Activated naive CD8-positive, alpha-beta T cell (primary cell): Measurements from ENCODE around the gene CCDC51.

Source experiments
- H3K27ac Mint-ChIP-seq: one replicate; pipeline ENCODE4 v1.8.0; 2021; ENCODE audit warnings: mixed read lengths
- H3K27me3 Mint-ChIP-seq: one replicate; pipeline ENCODE4 v1.8.0; 2021; ENCODE audit warnings: mixed read lengths
- H3K36me3 Mint-ChIP-seq: one replicate; pipeline ENCODE4 v1.8.0; 2021; ENCODE audit warnings: mixed read lengths
- H3K4me1 Mint-ChIP-seq: one replicate; pipeline ENCODE4 v1.8.0; 2021; ENCODE audit warnings: low read depth, mixed read lengths
- H3K4me3 Mint-ChIP-seq: one replicate; pipeline ENCODE4 v1.8.0; 2021; ENCODE audit warnings: mild to moderate bottlenecking, mixed read lengths
- H3K9me3 Mint-ChIP-seq: one replicate; pipeline ENCODE4 v1.8.0; 2021; ENCODE audit warnings: low read depth, mixed read lengths

CCDC51 gene

DNA sequence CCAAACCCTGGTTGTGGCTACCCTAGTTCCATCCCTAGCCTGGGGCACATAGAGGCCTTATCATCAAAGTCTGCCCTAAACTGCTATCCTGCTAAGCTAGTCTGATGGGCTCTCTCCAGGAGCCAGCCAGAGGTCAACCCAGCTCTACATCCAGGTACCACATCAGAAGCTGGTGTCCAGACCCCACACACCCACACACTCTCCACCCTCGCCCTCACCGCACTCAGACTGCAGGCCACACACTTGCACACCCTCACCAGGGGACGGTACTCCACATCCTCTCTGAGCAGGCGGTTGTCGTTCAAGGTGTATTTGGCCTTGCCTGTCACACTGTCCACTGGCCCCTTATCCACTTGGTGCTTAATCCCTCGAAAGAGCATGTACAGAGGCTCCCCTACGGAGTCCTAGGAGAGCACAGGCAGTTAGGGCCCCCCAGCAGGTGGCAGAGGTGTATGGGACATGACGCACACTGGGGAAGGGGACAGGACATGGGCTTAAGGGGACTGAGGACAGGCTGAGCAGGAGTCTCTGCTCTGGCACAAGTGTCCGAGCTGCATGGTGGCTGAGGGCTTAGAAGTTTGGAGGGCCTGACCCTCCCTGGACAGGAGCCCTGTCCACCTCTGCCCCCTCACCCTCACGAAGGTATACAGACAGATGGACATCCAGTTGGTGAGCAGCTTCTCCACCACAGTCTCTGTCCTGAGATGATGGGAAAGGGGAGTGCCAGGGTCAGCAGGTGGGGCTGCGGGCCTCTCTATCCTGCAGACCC lies 28.1 kb downstream of the CCDC51 start:
- Mint-ChIP-seq H3K9me3 (no peaks in the 10 kb centered on the region), H3K4me3 (no peak overlapping the region), H3K36me3 (no peaks in the 10 kb centered on the region), H3K27me3 (no peaks in the 10 kb centered on the region), H3K4me1 (no peaks in the 10 kb centered on the region), H3K27ac (no peak overlapping the region)

DNA sequence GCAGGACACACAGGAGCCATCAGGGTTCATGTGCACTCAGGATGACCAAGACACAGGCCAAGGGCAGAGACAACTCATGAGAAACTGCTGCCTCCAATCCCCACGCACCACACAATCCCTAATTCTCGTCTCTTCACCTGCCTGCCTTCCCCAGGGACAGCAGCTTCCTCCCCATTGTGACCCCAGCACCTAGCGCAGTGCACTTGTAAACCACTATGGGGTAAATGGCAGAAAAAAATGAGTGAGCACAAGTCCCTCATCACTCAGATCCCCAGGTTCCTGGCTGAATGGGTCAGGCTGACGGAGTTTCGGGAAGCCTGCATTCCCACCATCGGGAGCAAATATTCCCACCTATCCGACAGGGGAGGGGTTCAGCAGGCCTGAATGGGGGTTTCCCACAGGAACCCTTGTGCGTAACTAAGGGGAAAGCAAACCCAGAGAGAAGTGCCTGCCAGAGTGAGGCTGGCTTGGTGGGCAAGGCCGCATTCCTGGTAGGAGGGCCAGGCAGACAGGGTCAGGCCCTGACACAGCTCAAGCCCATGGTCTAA lies 28.8 kb downstream of the CCDC51 start:
- Mint-ChIP-seq H3K4me1 (no peaks in the 10 kb centered on the region), H3K36me3 (no peaks in the 10 kb centered on the region), H3K4me3 (no peak overlapping the region), H3K27me3 (no peaks in the 10 kb centered on the region), H3K9me3 (no peaks in the 10 kb centered on the region), H3K27ac (no peak overlapping the region)

DNA sequence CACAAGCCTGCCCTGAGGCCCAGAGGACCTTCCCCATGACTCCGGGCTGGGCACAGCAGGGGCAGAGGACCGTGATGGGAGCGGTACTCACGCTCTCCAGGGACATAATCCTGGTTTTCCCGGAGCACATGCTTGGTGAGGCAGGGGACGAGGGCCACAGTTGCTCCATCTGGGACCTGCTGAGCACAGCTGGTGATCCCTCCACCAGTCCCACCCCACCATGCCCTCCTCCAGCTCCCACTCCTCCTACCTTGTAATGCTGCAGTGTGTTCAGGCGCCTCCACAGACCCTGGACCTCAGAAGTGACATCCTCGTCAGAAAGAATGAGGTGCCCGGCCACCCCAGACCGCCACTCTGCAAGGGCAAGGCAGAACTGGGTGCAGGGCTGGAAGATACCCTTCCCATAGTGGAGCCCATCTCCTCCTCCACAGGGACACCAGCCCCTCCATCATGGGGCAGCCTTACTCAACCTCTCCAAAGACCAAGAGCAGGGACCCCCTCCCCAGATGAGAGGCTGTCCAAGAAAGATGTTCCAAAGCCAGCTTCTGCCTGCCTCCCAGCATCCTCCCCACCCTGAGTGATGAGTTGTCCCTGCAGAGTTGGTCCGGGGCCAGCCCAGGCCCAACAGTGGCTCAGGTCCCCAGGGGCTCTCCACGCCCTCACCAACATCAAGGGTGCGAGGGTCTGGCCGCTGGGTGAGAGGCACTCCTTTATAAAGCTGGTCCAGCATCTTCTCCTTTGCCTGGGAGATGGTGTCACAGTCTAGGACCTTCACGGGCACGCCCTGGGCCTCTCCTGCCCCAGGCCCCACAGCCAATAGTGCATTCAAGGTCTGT lies 29.5 kb downstream of the CCDC51 start:
- H3K27ac Mint-ChIP-seq: no peak overlapping the region
- H3K36me3 Mint-ChIP-seq: no peaks in the 10 kb centered on the region
- H3K27me3 Mint-ChIP-seq: no peaks in the 10 kb centered on the region
- no peaks in the 10 kb centered on the region for H3K4me1 Mint-ChIP-seq
- no peak overlapping the region for H3K4me3 Mint-ChIP-seq
- H3K9me3 Mint-ChIP-seq: no peaks in the 10 kb centered on the region

DNA sequence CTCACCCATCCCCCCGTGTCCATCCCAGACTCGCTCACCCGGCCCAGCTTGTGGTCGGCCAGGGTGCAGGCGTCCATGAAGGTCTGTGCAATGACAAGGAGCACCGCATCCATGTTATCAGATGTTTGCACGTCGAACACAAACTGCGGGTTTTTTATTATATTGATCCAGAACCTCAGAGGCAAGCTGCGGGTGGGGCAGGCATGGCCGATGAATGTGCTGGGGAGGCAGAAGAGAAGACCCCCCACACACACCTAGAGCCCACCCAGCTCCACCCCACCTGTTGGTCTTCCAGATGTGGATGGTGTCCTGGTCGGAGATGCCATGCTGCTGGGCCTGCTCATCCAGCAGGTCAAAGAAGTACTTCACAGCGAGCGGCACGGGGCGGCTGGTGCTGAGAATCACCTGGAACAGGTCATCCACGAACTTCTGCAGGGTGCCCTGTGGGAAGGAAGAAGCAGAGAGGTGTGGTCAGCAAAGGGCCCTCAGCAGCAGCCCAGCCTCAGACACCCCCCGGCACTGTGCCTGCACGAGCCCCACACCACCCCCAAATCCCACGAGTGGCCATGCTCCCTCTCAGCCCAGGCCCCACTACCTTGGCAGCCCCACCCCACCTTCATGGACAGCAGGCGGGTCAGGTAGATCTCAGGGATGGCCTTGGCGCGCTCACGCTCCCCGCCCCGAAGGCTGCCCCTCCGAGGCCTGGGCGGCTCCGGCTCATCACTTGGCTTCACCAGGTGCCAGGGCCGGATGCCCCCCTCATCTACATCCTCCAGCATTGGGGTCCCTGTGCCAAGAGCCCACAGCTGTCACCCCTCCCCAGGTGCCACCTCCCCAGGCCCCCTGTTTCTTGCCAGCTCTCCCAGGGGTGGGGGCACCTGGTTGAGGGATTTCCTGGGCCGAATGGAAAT lies 30.4 kb downstream of the CCDC51 start:
- Mint-ChIP-seq H3K9me3 (no peaks in the 10 kb centered on the region), H3K27me3 (no peaks in the 10 kb centered on the region), H3K27ac (no peak overlapping the region), H3K4me3 (no peak overlapping the region), H3K4me1 (no peaks in the 10 kb centered on the region), H3K36me3 (no peaks in the 10 kb centered on the region)

DNA sequence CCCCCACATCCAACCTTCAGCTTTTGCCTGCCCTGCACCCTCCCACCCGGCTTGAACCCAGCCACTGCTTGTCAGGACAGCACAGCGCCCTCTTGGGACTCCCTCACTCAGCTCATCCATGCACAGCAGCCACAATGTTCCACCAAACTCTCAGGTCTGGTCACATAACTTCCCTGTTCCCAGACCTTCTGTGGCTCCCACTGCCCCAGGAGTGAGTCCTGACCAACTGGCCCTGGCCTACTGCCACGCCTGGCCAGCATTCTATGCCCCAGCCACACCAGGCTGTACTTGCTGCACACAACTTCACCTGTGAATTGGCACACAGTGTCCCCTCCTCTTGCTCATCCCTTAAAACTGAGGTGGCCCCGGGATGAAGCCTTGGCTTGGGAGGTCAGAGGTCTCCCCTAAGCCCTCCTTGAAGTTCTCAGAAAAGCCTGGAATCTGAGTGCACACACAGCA lies 31.1 kb downstream of the CCDC51 start:
- Mint-ChIP-seq H3K4me3 (no peak overlapping the region), H3K27ac (no peak overlapping the region), H3K9me3 (no peaks in the 10 kb centered on the region), H3K27me3 (no peaks in the 10 kb centered on the region), H3K4me1 (no peaks in the 10 kb centered on the region), H3K36me3 (no peaks in the 10 kb centered on the region)

DNA sequence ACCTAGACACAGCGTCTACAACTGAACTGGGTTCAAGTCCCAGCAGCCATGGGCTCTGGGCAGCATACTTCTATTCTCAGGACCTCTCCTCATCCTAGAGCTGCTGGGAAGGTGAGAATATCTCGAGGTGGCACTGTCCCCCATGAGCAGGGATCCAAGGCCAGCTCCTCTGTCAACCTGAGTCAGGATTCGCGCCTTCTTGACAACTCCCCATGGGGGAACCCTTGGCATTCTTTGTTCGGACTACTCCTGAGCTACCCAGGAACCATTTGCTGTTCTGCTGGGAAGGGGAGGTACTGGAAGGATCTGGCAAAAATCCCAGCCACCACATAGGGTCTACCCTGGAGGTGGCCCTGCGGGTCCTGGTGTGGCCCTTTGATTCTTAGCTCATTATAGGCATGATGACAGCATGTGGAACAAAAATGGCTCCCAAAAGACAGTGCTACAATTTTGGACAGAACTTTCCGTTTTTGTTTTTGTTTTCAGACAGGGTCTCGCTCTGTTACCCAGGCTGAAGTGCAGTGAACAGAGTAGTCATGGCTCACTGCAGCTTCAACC lies 32.3 kb downstream of the CCDC51 start:
- no peaks in the 10 kb centered on the region for H3K27me3 Mint-ChIP-seq
- H3K36me3 Mint-ChIP-seq: no peaks in the 10 kb centered on the region

DNA sequence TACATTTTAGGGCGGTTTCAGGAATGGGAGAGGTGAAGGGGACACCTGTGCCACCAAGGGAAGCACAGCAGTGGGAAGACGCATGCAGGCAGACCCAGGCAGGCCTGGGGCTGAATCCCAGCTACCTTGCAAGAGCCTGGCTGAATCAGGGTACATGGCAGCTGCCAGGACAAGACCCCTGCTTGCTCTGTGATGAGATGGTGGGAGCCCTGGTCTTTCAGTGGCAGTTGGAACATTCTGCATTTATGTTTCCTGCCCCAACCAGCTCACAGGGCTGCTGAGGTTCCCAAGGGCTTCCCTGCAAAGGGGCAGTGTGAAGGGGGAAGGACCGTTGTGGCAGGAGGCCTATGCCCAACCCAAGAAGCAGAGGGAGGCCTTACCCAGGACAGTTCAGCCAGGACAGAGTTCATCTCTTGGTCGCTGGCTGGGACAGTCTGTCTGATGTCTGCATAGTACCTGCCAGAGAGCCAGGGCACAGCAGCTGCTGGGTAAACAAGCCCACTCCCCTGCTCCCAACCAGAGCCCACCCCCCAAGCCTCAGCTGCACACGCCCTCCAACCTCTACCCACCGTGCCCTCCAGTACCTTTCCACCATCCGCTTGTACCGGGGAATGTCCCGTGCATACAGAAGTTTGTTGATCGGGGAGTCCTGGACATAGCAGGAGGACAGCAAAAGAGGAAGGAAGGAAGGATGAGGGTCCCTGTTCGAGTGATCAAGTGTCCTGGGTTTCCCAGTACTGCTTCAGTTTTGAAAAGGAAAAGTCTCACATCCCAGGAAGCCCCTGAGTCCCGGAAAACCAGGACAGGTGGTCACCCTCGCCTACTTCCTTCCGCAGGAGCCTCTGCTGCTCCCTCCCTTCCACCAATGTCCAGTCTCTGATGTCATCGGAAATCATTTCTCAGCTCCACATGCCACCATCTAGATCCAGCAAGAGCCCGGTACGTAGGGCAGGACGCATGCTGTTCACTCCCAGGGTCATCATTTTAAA lies 33.2 kb downstream of the CCDC51 start:
- Mint-ChIP-seq H3K27me3 (no peaks in the 10 kb centered on the region), H3K9me3 (no peaks in the 10 kb centered on the region), H3K4me3 (no peak overlapping the region), H3K36me3 (no peaks in the 10 kb centered on the region), H3K27ac (no peak overlapping the region), H3K4me1 (no peaks in the 10 kb centered on the region)

More for the DNA sequence above, 32.3 kb downstream of the CCDC51 start:
- Mint-ChIP-seq H3K4me3 (no peak overlapping the region), H3K27ac (no peak overlapping the region), H3K4me1 (no peaks in the 10 kb centered on the region), H3K9me3 (no peaks in the 10 kb centered on the region)

DNA sequence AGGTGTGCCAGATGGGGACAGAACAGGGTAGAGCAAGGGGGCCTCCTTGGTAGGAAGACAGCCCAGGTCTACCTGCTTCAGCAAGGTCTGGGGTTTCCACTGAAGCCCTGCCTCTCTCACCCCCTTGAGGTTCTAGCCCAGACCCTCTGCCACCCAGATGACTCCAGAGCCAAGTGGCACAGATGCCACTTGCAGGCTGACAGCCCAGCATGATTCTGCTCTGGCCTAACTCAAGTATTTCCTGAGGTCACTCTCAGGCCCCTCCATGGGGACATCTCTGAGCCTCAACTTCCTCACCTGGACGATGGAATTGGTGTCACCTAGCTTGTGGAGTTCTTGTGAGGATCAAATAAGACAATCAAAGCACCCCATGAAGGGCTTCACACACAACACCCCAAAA lies 33.9 kb downstream of the CCDC51 start:
- H3K27me3 Mint-ChIP-seq: no peaks in the 10 kb centered on the region
- H3K4me1 Mint-ChIP-seq: no peaks in the 10 kb centered on the region
- H3K9me3 Mint-ChIP-seq: no peaks in the 10 kb centered on the region
- no peaks in the 10 kb centered on the region for H3K36me3 Mint-ChIP-seq
- H3K27ac Mint-ChIP-seq: no peak overlapping the region
- H3K4me3 Mint-ChIP-seq: no peak overlapping the region

DNA sequence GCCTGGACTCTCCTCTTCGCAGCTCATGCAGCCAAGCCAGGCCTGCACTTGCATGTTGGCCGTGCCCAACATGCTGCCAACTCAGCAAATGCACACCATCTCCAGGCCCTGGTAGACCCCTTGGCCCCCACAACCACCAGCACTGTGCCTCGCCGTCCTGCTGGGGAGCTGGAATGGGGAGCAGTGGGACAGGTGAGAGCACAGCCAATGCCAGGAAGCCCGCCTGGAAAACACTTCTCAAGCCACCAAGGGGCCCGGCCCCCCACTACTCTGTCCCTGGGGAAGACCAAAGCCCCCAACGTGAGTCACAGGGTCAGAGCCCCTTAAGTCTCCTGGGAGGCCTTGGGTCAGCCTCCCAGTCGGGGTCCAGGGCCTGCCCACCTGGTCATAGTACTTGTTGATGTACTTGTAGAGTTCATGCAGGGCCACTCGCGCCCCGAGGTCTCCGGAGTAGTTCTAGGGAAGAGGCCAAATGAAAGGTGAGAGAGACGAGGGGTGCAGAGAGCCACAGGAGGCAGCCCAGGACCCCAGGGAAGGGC lies 34.5 kb downstream of the CCDC51 start:
- Mint-ChIP-seq H3K36me3 (no peaks in the 10 kb centered on the region), H3K27me3 (no peaks in the 10 kb centered on the region), H3K4me1 (no peaks in the 10 kb centered on the region), H3K4me3 (no peak overlapping the region), H3K27ac (no peak overlapping the region), H3K9me3 (no peaks in the 10 kb centered on the region)

DNA sequence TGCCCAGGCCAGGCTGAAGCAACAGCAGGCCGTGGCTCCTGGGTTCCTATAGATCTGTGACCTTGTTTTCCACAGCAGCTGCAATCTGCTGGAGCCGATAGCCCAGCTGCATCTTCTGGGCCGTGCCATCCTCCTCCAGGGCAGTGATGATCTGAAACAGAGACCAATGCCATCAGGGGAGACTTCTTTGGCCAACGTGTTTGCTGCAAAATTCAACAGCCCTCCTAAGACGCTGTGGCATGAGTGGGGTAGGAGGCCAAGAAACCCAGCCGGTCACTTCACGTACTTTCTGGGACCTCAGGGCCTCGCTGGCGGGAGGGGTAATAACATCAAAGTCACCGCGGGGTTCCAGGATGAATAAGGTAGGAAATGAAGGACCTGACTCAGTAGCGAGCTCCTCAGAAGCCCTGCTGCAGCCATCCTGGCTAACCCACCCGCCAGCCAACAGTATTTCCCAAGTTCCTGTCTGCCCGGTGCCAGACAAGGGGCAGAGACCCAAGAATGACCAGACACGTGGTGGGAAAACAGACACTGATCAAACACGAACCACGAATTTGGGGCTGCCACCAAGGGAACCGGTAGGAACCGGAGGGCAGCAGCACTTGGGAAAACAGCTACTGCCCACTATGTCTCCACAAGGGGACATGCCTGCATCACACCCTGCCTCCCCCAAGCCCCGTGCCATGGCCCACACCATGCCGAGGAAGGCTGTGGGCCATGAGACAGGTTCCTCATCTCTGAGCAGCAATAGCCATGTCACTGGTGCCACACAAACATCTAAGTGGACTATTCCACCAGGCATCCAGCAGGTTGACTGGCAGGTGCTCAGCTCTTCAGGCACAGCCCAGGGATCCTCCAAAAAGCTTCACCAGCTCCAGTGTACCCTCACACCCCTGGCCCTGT lies 35.2 kb downstream of the CCDC51 start:
- Mint-ChIP-seq H3K4me1 (no peaks in the 10 kb centered on the region), H3K27ac (no peak overlapping the region), H3K27me3 (no peaks in the 10 kb centered on the region), H3K9me3 (no peaks in the 10 kb centered on the region), H3K36me3 (no peaks in the 10 kb centered on the region), H3K4me3 (no peak overlapping the region)

DNA sequence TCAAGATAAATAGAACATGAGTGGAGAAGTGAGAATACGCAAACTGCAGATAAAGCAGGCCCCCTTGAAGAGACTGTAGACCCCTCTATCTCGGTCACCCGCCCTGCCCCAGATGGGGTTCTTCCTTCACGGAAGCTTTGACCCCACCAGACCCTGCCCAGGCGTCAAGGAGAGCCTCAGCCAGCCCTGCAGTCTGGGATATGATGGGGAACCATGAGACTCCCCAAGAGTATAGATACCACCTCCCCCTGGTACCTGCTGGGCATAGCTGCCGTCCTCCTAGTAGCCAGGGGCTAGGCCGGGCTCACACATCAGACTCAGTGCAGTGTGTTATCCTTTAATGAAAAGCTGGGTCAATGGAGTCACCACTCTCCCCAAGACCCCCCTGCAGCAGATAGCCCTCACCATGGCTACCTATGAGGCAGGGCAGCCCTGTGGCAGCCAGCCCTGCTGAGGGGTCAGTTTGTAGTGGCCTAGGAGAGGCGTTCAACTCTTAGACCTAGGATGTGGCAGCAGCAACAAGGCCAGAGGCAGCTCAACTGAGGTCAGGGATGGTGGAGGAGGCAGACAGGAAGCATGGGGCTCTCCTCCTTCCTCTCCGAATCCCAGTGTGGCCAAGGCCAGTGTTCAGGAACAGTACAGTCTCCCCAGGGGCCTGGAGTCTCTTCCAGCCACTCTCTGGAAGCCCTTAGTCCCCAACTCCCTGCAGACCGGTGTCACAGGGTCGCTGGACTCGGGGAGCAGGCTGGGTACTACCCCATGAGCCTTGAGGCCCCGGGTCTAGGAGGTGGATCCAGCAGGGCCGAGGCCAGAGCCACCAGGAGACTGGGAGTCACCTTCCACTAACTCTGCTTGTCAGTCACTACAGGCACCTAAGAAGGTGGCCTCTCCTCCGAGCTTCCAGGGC lies 36.1 kb downstream of the CCDC51 start:
- H3K27ac Mint-ChIP-seq: no peak overlapping the region
- no peaks in the 10 kb centered on the region for H3K4me1 Mint-ChIP-seq
- no peaks in the 10 kb centered on the region for H3K9me3 Mint-ChIP-seq
- H3K4me3 Mint-ChIP-seq: no peak overlapping the region
- H3K27me3 Mint-ChIP-seq: no peaks in the 10 kb centered on the region
- H3K36me3 Mint-ChIP-seq: no peaks in the 10 kb centered on the region

DNA sequence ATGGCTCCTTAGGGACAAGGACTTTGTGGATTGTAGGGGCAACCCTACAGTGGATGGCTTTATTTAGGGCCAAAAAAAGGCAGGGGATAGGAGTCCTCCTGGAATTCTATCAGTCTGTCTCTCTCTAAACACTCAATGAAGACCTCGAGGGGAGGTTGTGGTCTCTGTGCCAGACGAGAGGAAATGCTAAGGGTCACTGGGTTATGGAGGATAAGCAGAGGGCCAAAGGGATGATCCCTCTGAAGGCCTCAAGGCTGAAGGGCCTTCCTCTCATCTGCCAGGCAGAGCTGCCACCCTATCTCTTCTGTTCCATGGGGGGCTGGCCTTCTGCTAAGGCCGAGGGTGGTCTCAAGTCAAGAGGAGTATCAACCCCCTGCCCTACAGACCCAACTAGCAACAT lies 37.0 kb downstream of the CCDC51 start:
- H3K9me3 Mint-ChIP-seq: no peaks in the 10 kb centered on the region

More for the DNA sequence above, 37.0 kb downstream of the CCDC51 start:
- Mint-ChIP-seq H3K4me3 (no peak overlapping the region), H3K36me3 (no peaks in the 10 kb centered on the region), H3K27me3 (no peaks in the 10 kb centered on the region), H3K27ac (no peak overlapping the region), H3K4me1 (no peaks in the 10 kb centered on the region)
